HG02870 (cell line): Measurements from ENCODE around the gene NBAS.
"Not testable (repeated sequence)": the region's sequence is repeated elsewhere in the genome, so short reads cannot be mapped to it uniquely, and the experiment has no call there.

Experiments
- ATAC-seq: cut with Tn5 transposase; IDR thresholded peaks from one replicate; pipeline ENCODE4 v1.9.1; 2021; ENCODE audit warnings: mild to moderate bottlenecking, moderate library complexity; ENCODE audit not compliant: unreplicated experiment

Gene NBAS

GRCh38 chr2:15238028-15238427 is 323.1 kb downstream of the NBAS start:
- no peak for ATAC-seq

DNA sequence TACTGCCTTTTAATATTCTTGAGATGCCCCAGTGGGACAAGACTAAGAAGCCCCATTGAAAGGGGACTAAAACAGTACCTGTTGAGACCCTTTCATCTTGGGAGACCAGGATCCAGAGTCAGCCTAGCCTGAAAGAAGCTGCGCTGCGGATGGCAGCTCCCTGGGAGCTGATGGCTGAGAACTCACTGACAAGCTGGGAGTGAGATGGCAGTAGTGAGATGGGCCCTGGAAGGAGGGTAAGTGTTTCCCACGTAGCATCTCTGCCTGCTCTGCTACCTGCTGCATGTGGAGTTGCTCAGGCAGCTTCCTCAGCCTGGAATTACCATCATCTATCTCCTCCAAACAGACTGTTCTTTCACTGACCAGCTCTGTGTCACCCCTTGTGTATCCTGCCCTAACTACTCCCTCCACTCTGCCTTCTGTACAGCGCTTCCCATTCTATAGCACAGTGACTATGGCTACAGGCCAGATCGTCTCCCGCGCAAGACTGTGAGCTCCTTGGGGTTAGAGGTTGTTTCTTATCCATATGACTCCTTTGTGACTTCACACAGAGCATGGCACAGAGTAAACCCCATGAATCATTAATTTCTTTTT is 330.4 kb downstream of the NBAS start:
- ATAC-seq, result no peak

DNA sequence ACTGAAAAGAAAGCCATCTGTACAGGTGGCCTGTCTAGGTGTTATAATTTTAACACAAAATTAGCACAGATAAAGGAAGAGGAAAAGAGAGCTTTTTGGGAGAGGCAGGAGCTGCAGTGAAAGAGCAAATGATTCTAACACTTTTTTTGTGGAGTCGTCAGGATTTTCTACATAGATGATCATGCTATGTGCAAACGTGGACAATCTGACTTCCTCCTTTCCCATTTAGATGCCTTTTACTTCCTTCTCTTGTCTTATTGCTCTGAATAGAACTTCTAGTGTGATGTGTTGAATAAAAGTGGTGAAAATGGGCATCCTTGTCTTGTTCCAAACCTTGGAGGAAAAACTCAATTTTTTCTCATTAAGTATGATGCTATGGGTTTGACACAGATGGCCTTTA is 334.5 kb downstream of the NBAS start:
- ATAC-seq, result no peak

DNA sequence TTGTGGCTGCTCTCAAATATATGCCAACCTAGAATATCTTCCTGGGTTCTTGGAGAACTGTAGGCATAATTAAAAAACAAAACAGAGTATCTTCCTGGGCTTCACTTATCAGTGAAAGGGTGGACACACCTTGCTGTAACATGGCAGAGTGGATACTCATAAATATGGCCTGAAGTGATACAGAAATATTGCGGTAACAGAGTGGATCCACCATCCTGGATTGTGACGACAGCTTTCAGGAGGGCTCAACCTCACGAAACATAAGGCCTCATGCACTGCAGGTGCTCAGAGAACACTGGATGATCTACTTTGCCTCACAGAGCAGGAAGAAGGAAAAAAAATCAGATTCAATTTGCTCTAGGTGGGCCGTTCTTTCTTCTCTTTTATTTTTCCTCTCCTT is 336.0 kb downstream of the NBAS start:
- ATAC-seq, result no peak

DNA sequence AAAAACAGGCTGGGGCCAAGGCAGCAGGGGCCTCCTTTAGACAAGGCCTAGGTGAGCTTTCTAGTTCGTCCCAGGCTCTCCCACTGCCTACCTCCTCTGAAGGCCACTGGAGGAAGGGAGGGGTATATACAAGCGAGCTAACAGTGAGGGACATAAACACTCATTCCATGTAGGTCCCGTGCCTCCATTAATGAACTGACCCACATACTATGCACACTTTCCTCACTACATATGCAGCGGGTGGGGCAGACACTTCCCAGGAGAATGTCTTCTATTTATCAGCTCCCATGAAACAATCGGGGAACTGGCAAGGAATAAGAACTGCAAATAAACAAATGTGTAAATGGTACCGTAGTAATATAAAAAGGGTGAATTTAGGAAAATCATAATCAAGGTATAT is 336.5 kb downstream of the NBAS start:
- no peak for ATAC-seq

- peak; percentile 77 for ATAC-seq
Observed at GRCh38 chr2:15223887-15224286, 337.2 kb downstream of the NBAS start.

DNA sequence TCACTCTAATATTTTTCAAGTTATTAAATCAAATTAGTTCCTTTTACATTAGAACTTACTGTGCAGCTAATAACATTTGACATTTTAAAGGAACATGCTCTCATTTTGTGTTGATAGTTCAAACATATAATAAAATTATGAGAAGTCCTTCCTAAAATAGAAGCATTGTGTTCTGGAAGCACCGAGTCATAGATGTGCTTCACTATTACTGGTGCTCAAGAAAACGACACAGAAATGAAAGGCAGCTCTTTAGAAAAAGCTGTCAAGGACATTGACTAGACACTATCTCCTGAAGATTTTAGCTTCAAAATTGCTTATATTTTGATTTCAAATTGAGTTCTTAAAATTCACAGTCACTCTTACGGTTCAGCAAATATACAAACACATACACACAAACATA is 338.3 kb downstream of the NBAS start:
- ATAC-seq, result no peak

DNA sequence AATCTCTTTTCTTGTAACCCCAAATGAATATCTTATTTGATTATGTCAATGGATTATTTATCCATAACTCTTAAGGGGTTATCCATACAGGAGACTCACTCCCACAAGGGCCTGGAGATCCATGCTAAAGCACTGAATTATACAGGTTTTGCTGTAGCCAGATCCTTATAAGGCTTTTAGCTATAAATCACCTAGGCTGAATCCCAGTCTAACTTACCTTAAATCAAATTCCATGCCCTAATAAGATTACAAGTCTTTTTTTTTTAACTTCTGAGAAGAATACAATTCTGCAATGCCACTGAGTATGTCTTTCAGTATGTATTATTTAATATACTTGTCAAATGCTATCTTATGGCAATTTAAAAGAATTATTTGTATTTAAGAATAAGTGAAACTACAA is 340.5 kb downstream of the NBAS start:
- no peak for ATAC-seq

- no peak for ATAC-seq
Observed at GRCh38 chr2:15218423-15219086, 342.6 kb downstream of the NBAS start.

GRCh38 chr2:15212249-15212648 is 348.9 kb downstream of the NBAS start:
- no peak for ATAC-seq

GRCh38 chr2:15210542-15210941 is 350.6 kb downstream of the NBAS start:
- not testable (repeated sequence) for ATAC-seq

- no peak for ATAC-seq
Observed at GRCh38 chr2:15206419-15206818, 354.7 kb downstream of the NBAS start.

DNA sequence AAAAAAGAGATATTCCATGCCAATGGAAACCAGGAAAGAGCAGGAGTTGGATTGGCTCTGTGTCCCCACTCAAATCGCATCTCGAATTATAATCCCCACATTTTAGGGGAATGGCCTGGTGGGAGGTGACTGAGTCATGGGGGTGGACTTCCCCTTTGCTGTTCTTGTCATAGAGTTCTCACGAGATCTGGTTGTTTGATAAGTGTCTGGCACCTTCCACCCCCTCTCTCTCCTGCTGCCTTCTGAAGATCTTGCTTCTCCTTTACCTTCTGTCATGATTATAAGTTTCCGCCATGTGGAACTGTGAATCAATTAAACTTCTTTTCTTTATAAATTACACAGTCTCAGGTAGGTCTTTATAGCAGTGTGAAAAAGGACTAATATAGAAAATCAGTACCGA is 355.6 kb downstream of the NBAS start:
- ATAC-seq, result no peak

GRCh38 chr2:15201009-15201408 is 360.1 kb downstream of the NBAS start:
- ATAC-seq, result no peak

DNA sequence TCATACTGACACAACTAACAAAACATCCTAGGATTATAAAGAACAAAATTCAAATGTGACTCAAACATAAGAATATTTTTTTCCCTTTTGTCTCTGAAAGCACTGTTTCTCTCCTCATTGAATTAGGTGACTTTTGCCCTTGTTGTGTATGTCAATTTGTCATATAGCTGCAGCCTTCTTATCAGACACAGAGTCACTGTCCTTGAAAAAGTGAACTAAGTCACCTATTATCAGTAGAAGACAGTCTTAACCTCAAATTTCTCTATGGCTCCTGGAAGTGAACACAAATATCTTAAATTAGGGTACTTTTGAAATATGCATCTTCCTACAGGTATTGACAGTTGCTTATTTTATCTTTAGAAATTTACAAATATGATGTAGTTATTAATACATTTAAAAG is 360.6 kb downstream of the NBAS start:
- no peak for ATAC-seq

GRCh38 chr2:15198051-15198450 is 363.1 kb downstream of the NBAS start:
- no peak for ATAC-seq

DNA sequence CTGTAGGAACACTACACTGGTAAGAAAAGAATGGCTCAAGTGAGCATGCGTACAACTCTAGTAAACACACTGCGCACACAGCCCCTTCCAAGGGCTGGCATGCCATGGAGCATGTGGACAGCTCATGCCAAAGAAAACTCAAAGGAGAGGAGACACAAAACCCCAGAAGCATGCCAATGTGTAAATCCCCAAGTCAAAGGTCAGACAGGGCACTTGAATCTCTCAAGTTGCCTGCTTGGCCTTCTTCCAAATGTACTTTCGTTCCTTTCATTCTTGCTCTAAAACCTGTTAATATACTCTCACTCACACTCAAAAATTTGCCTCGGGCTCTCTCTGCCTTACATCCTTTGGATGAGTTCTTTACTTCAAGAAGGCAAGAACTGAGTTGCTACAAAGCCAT is 365.3 kb downstream of the NBAS start:
- no peak for ATAC-seq

DNA sequence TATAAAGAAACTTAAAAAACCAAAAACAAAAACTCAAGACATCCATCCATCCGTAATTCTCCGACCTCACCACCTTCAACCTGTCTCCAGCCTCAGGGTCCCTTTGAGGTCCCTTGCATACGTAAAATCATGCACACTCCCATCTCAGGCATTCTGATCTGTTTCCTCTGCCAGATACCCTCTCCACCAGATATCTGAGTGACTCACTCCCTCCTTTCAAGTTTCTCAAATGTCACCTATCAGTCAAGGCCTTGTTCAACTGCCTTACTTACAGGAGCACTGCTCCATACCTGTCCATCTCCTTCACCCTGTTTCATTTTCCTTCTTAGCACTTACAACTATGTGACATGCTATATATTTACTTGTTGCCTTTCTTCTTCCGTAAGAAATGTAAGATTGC is 369.3 kb downstream of the NBAS start:
- ATAC-seq, result no peak

GRCh38 chr2:15189216-15189615 is 371.9 kb downstream of the NBAS start:
- no peak for ATAC-seq

DNA sequence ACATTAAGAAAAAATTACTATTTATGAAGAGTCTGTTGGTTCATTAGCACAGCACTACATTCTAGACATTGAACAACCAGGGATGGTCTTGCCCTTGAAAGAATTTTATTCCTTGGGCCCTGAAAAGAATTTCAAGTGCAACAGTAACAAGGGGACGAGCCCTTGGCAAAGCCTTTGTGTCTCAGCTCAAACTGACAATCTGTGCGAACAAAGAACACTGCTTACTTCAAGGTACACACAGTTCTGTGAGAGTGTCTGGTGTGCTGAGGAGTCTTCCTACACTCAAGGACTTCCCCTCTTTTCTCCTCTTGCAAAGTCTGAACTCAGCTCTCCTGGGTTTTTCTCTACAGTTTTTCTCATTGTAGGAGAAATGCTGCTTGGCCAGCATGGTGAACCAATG is 373.4 kb downstream of the NBAS start:
- no peak for ATAC-seq

GRCh38 chr2:15186118-15186517 is 375.0 kb downstream of the NBAS start:
- no peak for ATAC-seq

GRCh38 chr2:15184491-15184890 is 376.6 kb downstream of the NBAS start:
- no peak for ATAC-seq

DNA sequence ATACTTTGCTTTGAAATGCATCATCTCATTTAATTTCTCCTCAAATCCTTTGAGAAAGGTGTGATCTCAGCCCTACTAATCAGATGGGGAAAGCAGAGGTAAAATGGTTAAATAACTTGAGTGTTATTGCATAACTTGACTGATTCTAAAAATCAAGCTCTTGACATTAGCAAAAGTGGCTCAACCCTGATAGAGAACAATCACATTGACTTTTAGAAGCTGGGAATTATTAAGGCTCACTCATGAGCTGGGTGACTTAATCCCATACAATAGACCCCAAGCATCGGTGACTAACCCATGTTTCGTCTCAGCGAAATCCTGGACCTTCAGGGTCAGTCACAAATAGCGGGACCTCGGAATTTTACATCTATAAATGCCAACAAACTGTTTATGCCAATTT is 378.9 kb downstream of the NBAS start:
- no peak for ATAC-seq
